Measurements from ENCODE around the gene SLC7A14. TPM values are rescaled to one million over a fixed set of nuclear protein-coding genes. Genes with fewer than 3 reads are reported as not detected.

SLC7A14 gene
- total RNA-seq, 1 experiment from 2014 or later: not detected

DNA sequence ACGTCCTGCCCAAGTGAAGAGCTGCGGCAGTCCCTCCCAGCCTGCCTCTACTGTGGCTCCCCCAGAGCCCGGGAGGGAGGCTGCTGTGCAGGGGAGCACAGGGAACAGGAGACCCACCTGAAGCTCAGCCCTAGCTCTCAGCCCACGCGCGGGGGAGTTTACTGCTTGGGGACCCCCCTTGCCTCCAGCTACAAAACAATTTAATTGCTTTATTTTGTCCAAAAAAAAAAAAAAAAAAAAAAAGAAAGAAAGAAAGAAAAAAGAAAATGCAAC, 89.1 kb downstream of the SLC7A14 start:
- peaks cover 3% of the 10 kb centered on the region for H3K4me1 Mint-ChIP-seq (ENCODE audit: low read depth, unreplicated experiment)

DNA sequence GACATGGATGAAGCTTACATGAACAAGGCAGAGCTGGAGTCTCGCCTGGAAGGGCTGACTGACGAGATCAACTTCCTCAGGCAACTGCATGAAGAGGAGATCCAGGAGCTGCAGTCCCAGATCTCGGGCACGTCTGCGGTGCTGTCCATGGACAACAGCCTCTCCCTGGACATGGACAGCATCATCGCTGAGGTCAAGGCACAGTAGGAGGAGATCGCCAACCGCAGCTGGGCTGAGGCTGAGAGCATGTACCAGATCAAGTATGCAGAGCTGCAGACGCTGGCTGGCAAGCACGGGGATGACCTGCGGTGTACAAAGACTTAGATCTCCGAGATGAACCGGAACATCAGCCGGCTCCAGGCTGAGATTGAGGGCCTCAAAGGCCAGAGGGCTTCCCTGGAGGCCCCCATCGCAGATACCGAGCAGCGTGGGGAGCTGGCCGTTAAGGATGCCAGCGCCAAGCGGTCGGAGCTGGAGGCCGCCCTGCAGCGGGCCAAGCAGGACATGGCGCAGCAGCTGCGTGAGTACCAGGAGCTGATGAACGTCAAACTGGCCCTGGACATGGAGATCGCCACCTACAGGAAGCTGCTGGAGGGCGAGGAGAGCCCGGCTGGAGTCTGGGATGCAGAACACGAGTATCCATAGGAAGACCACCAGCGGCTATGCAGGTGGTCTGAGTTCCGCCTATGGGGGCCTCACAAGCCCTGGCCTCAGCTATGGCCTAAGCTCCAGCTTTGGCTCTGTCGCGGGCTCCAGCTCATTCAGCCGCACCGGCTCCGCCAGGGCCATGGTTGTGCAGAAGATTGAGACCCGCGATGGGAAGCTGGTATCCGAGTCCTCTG, 89.6 kb downstream of the SLC7A14 start:
- Mint-ChIP-seq H3K4me3 (ENCODE audit: low read depth, unreplicated experiment) (no peak overlapping the region), H3K4me1 (ENCODE audit: low read depth, unreplicated experiment) (no peaks in the 10 kb centered on the region), H3K27ac (ENCODE audit: unreplicated experiment) (no peak overlapping the region), H3K36me3 (ENCODE audit: insufficient read depth, unreplicated experiment) (no peaks in the 10 kb centered on the region), H3K27me3 (ENCODE audit: unreplicated experiment) (peaks cover 8% of the 10 kb centered on the region), H3K9me3 (ENCODE audit: low read depth, unreplicated experiment) (no peaks in the 10 kb centered on the region)
- intact Hi-C loops (cut with micrococcal nuclease; ENCODE audit: unreplicated experiment): loop anchor here (5.0 kb wide), 1 partner anchor 316 kb away; no protein-coding TSS in a partner anchor
- CTCF ChIA-PET: interaction anchor here (0.6 to 1.5 kb wide), 4 partner anchors 9 to 360 kb away, joined by 3 to 8 read pairs (median 4); no protein-coding TSS in a partner anchor
- TF ChIP-seq, protein P1, sequence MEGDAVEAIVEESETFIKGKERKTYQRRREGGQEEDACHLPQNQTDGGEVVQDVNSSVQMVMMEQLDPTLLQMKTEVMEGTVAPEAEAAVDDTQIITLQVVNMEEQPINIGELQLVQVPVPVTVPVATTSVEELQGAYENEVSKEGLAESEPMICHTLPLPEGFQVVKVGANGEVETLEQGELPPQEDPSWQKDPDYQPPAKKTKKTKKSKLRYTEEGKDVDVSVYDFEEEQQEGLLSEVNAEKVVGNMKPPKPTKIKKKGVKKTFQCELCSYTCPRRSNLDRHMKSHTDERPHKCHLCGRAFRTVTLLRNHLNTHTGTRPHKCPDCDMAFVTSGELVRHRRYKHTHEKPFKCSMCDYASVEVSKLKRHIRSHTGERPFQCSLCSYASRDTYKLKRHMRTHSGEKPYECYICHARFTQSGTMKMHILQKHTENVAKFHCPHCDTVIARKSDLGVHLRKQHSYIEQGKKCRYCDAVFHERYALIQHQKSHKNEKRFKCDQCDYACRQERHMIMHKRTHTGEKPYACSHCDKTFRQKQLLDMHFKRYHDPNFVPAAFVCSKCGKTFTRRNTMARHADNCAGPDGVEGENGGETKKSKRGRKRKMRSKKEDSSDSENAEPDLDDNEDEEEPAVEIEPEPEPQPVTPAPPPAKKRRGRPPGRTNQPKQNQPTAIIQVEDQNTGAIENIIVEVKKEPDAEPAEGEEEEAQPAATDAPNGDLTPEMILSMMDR (IDR thresholded peaks at IDR 0.05; ENCODE audit: unreplicated experiment): no peak
- DNase-seq: no peak
- BruUV-seq (replicated peaks): no TSS peak

More for the DNA sequence above, 89.1 kb downstream of the SLC7A14 start:
- no TSS peak for BruUV-seq (replicated peaks)
- intact Hi-C loops (cut with micrococcal nuclease; ENCODE audit: unreplicated experiment): loop anchor here (5.0 kb wide), 1 partner anchor 315 kb away; no protein-coding TSS in a partner anchor
- H3K27me3 Mint-ChIP-seq (ENCODE audit: unreplicated experiment): peaks cover 8% of the 10 kb centered on the region
- CTCF ChIA-PET: interaction anchor here (0.6 to 1.5 kb wide), 4 partner anchors 9 to 360 kb away, joined by 3 to 8 read pairs (median 4); no protein-coding TSS in a partner anchor
- DNase-seq: no peak
- H3K4me3 Mint-ChIP-seq (ENCODE audit: low read depth, unreplicated experiment): no peak overlapping the region
- no peak overlapping the region for H3K27ac Mint-ChIP-seq (ENCODE audit: unreplicated experiment)
- no peaks in the 10 kb centered on the region for H3K9me3 Mint-ChIP-seq (ENCODE audit: low read depth, unreplicated experiment)
- no peaks in the 10 kb centered on the region for H3K36me3 Mint-ChIP-seq (ENCODE audit: insufficient read depth, unreplicated experiment)
- TF ChIP-seq, protein P1 (IDR thresholded peaks at IDR 0.05; ENCODE audit: unreplicated experiment): no peak

DNA sequence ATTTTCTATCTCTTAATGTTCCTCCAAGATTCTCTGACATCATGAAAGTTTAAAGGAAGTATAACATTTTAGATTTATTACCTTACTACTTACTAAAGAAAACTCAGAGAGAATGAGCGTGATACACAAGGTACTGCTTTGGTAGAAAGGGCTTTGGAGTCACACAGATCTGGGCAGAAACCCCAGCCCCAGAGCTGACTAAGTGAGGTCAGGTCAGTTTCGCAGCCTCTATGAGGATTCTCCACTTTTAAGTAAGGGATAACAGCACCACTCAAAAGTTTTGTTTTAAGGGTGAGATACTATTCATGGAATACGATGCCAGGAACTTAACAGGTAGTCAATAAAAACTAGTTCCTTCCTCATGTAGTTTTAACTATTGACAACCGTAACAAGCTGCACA, 91.1 kb downstream of the SLC7A14 start:
- CTCF ChIA-PET: interaction anchor here (1.3 kb wide), 1 partner anchor 81 kb away, joined by 3 read pairs; no protein-coding TSS in a partner anchor
- Mint-ChIP-seq H3K4me3 (ENCODE audit: low read depth, unreplicated experiment) (no peak overlapping the region), H3K27ac (ENCODE audit: unreplicated experiment) (no peak overlapping the region), H3K9me3 (ENCODE audit: low read depth, unreplicated experiment) (no peaks in the 10 kb centered on the region), H3K36me3 (ENCODE audit: insufficient read depth, unreplicated experiment) (no peaks in the 10 kb centered on the region), H3K27me3 (ENCODE audit: unreplicated experiment) (peaks cover 8% of the 10 kb centered on the region), H3K4me1 (ENCODE audit: low read depth, unreplicated experiment) (no peaks in the 10 kb centered on the region)
- intact Hi-C loops (cut with micrococcal nuclease; ENCODE audit: unreplicated experiment): loop anchor here (5.0 kb wide), 1 partner anchor 318 kb away; no protein-coding TSS in a partner anchor
- DNase-seq: no peak
- TF ChIP-seq, protein P1 (IDR thresholded peaks at IDR 0.05; ENCODE audit: unreplicated experiment): no peak
- no TSS peak for BruUV-seq (replicated peaks)

DNA sequence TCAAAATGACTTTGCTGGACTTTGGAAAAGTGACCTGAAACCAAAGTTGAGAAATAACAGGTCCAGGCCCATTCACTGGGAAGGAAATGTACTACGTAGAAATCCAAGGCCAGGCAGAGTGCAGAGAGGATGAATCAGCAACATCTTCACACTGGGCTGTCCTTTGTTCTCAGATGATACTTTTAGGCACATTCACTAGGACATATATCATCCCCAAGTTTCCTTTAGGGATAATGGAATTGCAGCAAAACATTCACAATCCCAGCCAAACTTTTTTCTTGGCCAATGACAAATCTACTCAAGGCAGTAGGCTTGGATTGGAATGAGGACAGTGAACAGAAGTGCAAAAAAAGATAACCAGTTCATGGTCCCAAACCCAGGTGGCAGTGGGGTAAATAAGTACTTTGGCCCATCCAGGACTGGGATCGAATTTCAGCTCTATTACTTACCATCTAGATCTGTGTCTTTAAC, 92.1 kb downstream of the SLC7A14 start:
- intact Hi-C loops (cut with micrococcal nuclease; ENCODE audit: unreplicated experiment): no loop called here
- H3K4me1 Mint-ChIP-seq (ENCODE audit: low read depth, unreplicated experiment): no peaks in the 10 kb centered on the region
- no peak for DNase-seq
- CTCF ChIA-PET: interaction anchor here (1.3 kb wide), 1 partner anchor 80 kb away, joined by 3 read pairs; no protein-coding TSS in a partner anchor
- peaks cover 8% of the 10 kb centered on the region for H3K27me3 Mint-ChIP-seq (ENCODE audit: unreplicated experiment)
- no TSS peak for BruUV-seq (replicated peaks)
- no peak overlapping the region for H3K4me3 Mint-ChIP-seq (ENCODE audit: low read depth, unreplicated experiment)
- no peak overlapping the region for H3K27ac Mint-ChIP-seq (ENCODE audit: unreplicated experiment)
- no peaks in the 10 kb centered on the region for H3K36me3 Mint-ChIP-seq (ENCODE audit: insufficient read depth, unreplicated experiment)
- no peaks in the 10 kb centered on the region for H3K9me3 Mint-ChIP-seq (ENCODE audit: low read depth, unreplicated experiment)
- TF ChIP-seq, protein P1 (IDR thresholded peaks at IDR 0.05; ENCODE audit: unreplicated experiment): no peak
